Lung (tissue), 12 donors: ENCODE measurements around the gene SPDL1. TPM values are rescaled to one million over a fixed set of nuclear protein-coding genes. Genes with fewer than 3 reads are reported as not detected.

Source experiments
- ATAC-seq: fragments of 200-7000 bp; cut with Tn5 transposase; one replicate; pipeline ENCODE4 v1.9.1; 2020; ENCODE audit warnings: moderate number of reproducible peaks; ENCODE audit not compliant: insufficient read depth, low FRiP score
- DNase-seq, 3 donors: peaks; one replicate each; pipeline ENCODE4 v3.0.0-alpha.2; 2013 to 2017
- H3K27ac ChIP-seq, 2 donors: one replicate each; pipeline ENCODE4 v1.5.1; 2013; ENCODE audit warnings: mild to moderate bottlenecking in 2 of 2, moderate library complexity in 2 of 2, control low read depth in 1 of 2, inconsistent platforms in 1 of 2, low read depth in 1 of 2, low read length in 1 of 2
- H3K27me3 ChIP-seq, 3 donors: one replicate each; pipeline ENCODE4 v1.5.1; 2013; ENCODE audit warnings: low read length in 2 of 3; ENCODE audit not compliant: control insufficient read depth in 3 of 3, insufficient read depth in 3 of 3
- H3K36me3 ChIP-seq, 4 donors: one replicate each; pipeline ENCODE4 v1.5.1; 2013; ENCODE audit warnings: low read length in 4 of 4, mild to moderate bottlenecking in 1 of 4, moderate library complexity in 1 of 4; ENCODE audit not compliant: control insufficient read depth in 4 of 4, insufficient read depth in 4 of 4
- H3K4me1 ChIP-seq, 5 donors: one replicate each; pipeline ENCODE4 v1.5.1; 2013; ENCODE audit warnings: low read length in 5 of 5, mild to moderate bottlenecking in 2 of 5, moderate library complexity in 1 of 5; ENCODE audit not compliant: control insufficient read depth in 5 of 5, insufficient read depth in 5 of 5
- H3K4me3 ChIP-seq: one replicate; pipeline ENCODE4 v1.5.1; 2013; ENCODE audit warnings: mild to moderate bottlenecking, control low read depth, moderate library complexity
- H3K9ac ChIP-seq, 2 donors: one replicate each; pipeline ENCODE4 v1.5.1; 2013; ENCODE audit warnings: low read length in 2 of 2, control low read depth in 1 of 2; ENCODE audit not compliant: insufficient read depth in 1 of 2
- H3K9me3 ChIP-seq, 4 donors: one replicate each; pipeline ENCODE4 v1.5.1; 2013; ENCODE audit warnings: low read length in 3 of 4, mild to moderate bottlenecking in 1 of 4, moderate library complexity in 1 of 4; ENCODE audit not compliant: control insufficient read depth in 4 of 4, insufficient read depth in 3 of 4
- CTCF ChIP-seq: IDR thresholded peaks from 2 replicates; pipeline ENCODE4 v1.5.1; 2012; ENCODE audit warnings: mild to moderate bottlenecking; ENCODE audit errors: control extremely low read depth, extremely low read depth
- WGBS, 2 donors: extraction: QIAGEN DNeasy Blood & Tissue Kit; methylation state at CpG; one replicate each; pipeline ENCODE4 v1.1.7; 2013; 5-methylcytosine and 5-hydroxymethylcytosine counted together
- polyA plus RNA-seq, 2 donors: library from polyadenylated mRNA; stranded (reverse); fragments of 200-250 nt; gene quantifications; one replicate each; pipeline ENCODE4 v1.2.1, GENCODE V29; 2013
- total RNA-seq, 2 donors: library from RNA; depleted of rRNA in 1 of 2; stranded (reverse); fragments of >200 nt in 1 of 2; gene quantifications; one replicate each; pipeline ENCODE4 v1.2.1, GENCODE V29; 2014 to 2021
- donor health status: control.
- donor health status: control.
- donor health status: Bipolar disorder and iron deficiency.
- donor health status: healthy.
- donor health status: DM: yes; HTN: yes; CAD: no.

Gene SPDL1
- total and polyA plus RNA-seq, 4 donors, result 4.3 to 13.4 (median 8.6) TPM

- 97% methylated on average over 6 of the region's 6 CpGs for WGBS, 2 donors
- H3K9ac ChIP-seq, result no peak overlapping the region
Observed at GRCh38 chr5:169592937-169593650, 9.5 kb downstream of the SPDL1 start.

DNA sequence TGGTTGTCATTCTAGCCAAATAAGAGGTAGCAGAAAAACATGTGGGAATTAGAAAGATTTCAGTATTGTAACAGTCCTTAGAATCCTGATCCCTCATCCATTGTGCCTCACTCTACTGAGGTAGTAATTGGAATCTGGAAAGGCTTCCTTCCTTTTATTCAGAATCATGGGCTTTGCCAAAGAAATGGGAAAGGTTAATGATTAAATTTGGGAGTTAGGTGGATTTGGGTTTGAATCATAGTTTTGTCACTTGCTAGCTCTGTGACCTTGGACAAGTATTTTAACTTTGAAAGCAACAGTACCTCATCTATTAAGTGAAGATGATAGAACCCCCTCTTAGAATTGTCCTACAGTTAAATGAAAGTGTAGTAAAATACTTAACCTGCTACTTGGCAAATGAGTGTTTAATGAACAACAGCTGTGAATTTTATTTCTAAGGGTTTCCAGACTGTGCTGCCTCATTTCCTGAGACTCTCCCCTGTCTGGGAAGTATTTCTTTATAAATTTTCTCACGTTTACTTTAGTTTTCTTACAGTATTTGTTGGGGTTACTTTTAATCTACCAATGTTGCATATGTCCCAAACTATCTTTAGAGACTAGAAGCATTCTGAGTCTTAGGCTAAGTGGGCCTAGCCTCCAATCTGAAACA is 11.7 kb downstream of the SPDL1 start:
- H3K4me1 ChIP-seq, result no peaks in the 10 kb centered on the region
- ATAC-seq (no peak), DNase-seq (no peak)
- no peak overlapping the region for H3K9ac ChIP-seq
- H3K27ac ChIP-seq, result no peak overlapping the region
- H3K9me3 ChIP-seq, result no peaks in the 10 kb centered on the region
- H3K4me3 ChIP-seq, result no peak overlapping the region
- no peak for TF ChIP-seq CTCF
- H3K27me3 ChIP-seq, result no peaks in the 10 kb centered on the region
- peaks cover 5 to 32% (median 30%) of the 10 kb centered on the region in 4 donors for H3K36me3 ChIP-seq
- 91% methylated on average over 1 of the region's 1 CpG for WGBS, 2 donors

More at GRCh38 chr5:169592937-169593650, 9.5 kb downstream of the SPDL1 start:
- no peaks in the 10 kb centered on the region for H3K27me3 ChIP-seq
- H3K27ac ChIP-seq, result no peak overlapping the region
- peaks cover 10 to 39% (median 32%) of the 10 kb centered on the region in 4 donors for H3K36me3 ChIP-seq
- ATAC-seq (no peak), DNase-seq (no peak)
- H3K9me3 ChIP-seq, result no peaks in the 10 kb centered on the region
- H3K4me1 ChIP-seq, result no peaks in the 10 kb centered on the region
- H3K4me3 ChIP-seq, result no peak overlapping the region
- TF ChIP-seq CTCF, result no peak

- Histone ChIP-seq H3K27me3 (no peaks in the 10 kb centered on the region), H3K9ac (no peak overlapping the region), H3K4me3 (no peak overlapping the region), H3K36me3 (peaks cover 2 to 36% (median 24%) of the 10 kb centered on the region in 4 donors), H3K4me1 (no peaks in the 10 kb centered on the region), H3K9me3 (no peaks in the 10 kb centered on the region), H3K27ac (no peak overlapping the region)
- TF ChIP-seq CTCF, result no peak
- WGBS, 2 donors, result 90 to 93% methylated on average over 4 of the region's 4 CpGs
- DNase-seq (no peak), ATAC-seq (no peak)
Observed at GRCh38 chr5:169599451-169599850, 15.9 kb downstream of the SPDL1 start.
